CD14-positive monocyte (primary cell): ENCODE results near the gene WDR70. TPM values are rescaled to one million over a fixed set of nuclear protein-coding genes. Genes with fewer than 3 reads are reported as not detected.
A peak's percentile ranks its signal among the peaks of the same experiment; 100 is the strongest.
"Not testable (repeated sequence)": the region's sequence is repeated elsewhere in the genome, so short reads cannot be mapped to it uniquely, and the experiment has no call there.

Source experiments
- DNase-seq, 3 donors: peaks; one replicate each; pipeline ENCODE4 v3.0.0-alpha.2; 2011 to 2022
- H2AFZ ChIP-seq: 2 replicates; pipeline ENCODE4 v1.6.0; 2012; ENCODE audit warnings: mild to moderate bottlenecking, low read depth, low read length, inconsistent platforms; ENCODE audit not compliant: insufficient read depth, poor library complexity, severe bottlenecking
- H3K27ac ChIP-seq, 2 donors: 1 replicate in 1 of 2; 2 replicates in 1 of 2; pipeline ENCODE4 v1.5.1; 2012 to 2013; ENCODE audit warnings: low read length in 2 of 2, control low read depth in 1 of 2, inconsistent platforms in 1 of 2, low read depth in 1 of 2, mild to moderate bottlenecking in 1 of 2
- H3K27me3 ChIP-seq, 2 donors: one replicate each; pipeline versions ENCODE4 v1.6.0 to v1.6.1; 2011 to 2013; ENCODE audit warnings: low read length in 2 of 2; ENCODE audit not compliant: control insufficient read depth in 2 of 2, insufficient read depth in 2 of 2
- H3K36me3 ChIP-seq, 2 donors: replicated peaks in 1 of 2; 1 replicate in 1 of 2; 2 replicates in 1 of 2; pipeline versions ENCODE4 v1.5.1 to v1.6.1; 2012 to 2013; ENCODE audit warnings: low read length in 2 of 2, control low read depth in 1 of 2, inconsistent platforms in 1 of 2, mild to moderate bottlenecking in 1 of 2; ENCODE audit not compliant: insufficient read depth in 2 of 2, control insufficient read depth in 1 of 2
- H3K4me1 ChIP-seq, 2 donors: 1 replicate in 1 of 2; 2 replicates in 1 of 2; pipeline versions ENCODE4 v1.5.1 to v1.6.1; 2012 to 2013; ENCODE audit warnings: low read length in 2 of 2, control low read depth in 1 of 2, inconsistent platforms in 1 of 2, mild to moderate bottlenecking in 1 of 2, moderate library complexity in 1 of 2; ENCODE audit not compliant: insufficient read depth in 2 of 2, control insufficient read depth in 1 of 2
- H3K4me2 ChIP-seq: replicated peaks from 2 replicates; pipeline ENCODE3; 2012; ENCODE audit warnings: low read length, moderate library complexity, mild to moderate bottlenecking; ENCODE audit not compliant: poor library complexity, severe bottlenecking; ENCODE audit errors: extremely low read depth
- H3K4me3 ChIP-seq, 3 experiments: fragments of 200-600 bp in 1 of 3; sonication (generic) in 1 of 3; replicated peaks in 1 of 3; 1 replicate in 2 of 3; 2 replicates in 1 of 3; pipeline ENCODE4 v1.5.1; 2011 to 2013; ENCODE audit warnings: low read length in 3 of 3, mild to moderate bottlenecking in 3 of 3, control low read depth in 2 of 3, low read depth in 2 of 3, inconsistent platforms in 1 of 3, moderate library complexity in 1 of 3
- H3K79me2 ChIP-seq: 2 replicates; pipeline ENCODE4 v1.6.0; 2012; ENCODE audit warnings: mild to moderate bottlenecking, control low read depth, inconsistent platforms, low read length, moderate library complexity; ENCODE audit not compliant: insufficient read depth
- H3K9ac ChIP-seq: 2 replicates; pipeline ENCODE4 v1.6.0; 2017; ENCODE audit warnings: low read length, mild to moderate bottlenecking; ENCODE audit not compliant: insufficient read depth, poor library complexity, severe bottlenecking
- H3K9me3 ChIP-seq, 2 donors: replicated peaks in 1 of 2; 1 replicate in 1 of 2; 2 replicates in 1 of 2; pipeline versions ENCODE4 v1.5.1 to v1.6.1; 2012 to 2013; ENCODE audit warnings: low read length in 2 of 2, control low read depth in 1 of 2; ENCODE audit not compliant: control insufficient read depth in 1 of 2, insufficient read depth in 1 of 2
- H4K20me1 ChIP-seq: 2 replicates; pipeline ENCODE4 v1.6.0; 2012; ENCODE audit warnings: mild to moderate bottlenecking, low read length, control low read depth, moderate library complexity; ENCODE audit not compliant: insufficient read depth
- H3K27ac Mint-ChIP-seq, 7 donors: one replicate each; pipeline ENCODE4 v1.8.0; 2020; ENCODE audit warnings: mild to moderate bottlenecking in 7 of 7, mixed read lengths in 7 of 7, moderate library complexity in 6 of 7, inconsistent platforms in 2 of 7
- H3K27me3 Mint-ChIP-seq, 3 donors: one replicate each; pipeline ENCODE4 v1.8.0; 2021 to 2022; ENCODE audit warnings: low read depth in 3 of 3, mild to moderate bottlenecking in 3 of 3, mixed read lengths in 3 of 3, moderate library complexity in 3 of 3, inconsistent platforms in 1 of 3
- H3K36me3 Mint-ChIP-seq, 2 donors: one replicate each; pipeline ENCODE4 v1.8.0; 2020; ENCODE audit warnings: mixed read lengths in 2 of 2, inconsistent platforms in 1 of 2, mild to moderate bottlenecking in 1 of 2
- H3K4me1 Mint-ChIP-seq: one replicate; pipeline ENCODE4 v1.8.0; 2020; ENCODE audit warnings: mild to moderate bottlenecking, mixed read lengths
- H3K4me3 Mint-ChIP-seq, 2 donors: one replicate each; pipeline ENCODE4 v1.8.0; 2020; ENCODE audit warnings: mild to moderate bottlenecking in 2 of 2, mixed read lengths in 2 of 2, moderate library complexity in 1 of 2
- H3K9me3 Mint-ChIP-seq, 7 donors: one replicate each; pipeline ENCODE4 v1.8.0; 2020 to 2022; ENCODE audit warnings: mixed read lengths in 7 of 7, mild to moderate bottlenecking in 6 of 7, moderate library complexity in 6 of 7, inconsistent platforms in 2 of 7
- WGBS: methylation state at CpG from one replicate; pipeline ENCODE4 v1.1.5; 2013; ENCODE audit warnings: missing lambda C conversion rate; ENCODE audit not compliant: insufficient coverage; 5-methylcytosine and 5-hydroxymethylcytosine counted together
- intact Hi-C, 2 donors: fragments of 100-400 bp; cut with micrococcal nuclease; formaldehyde crosslinking; loops; one replicate each; pipeline versions ENCODE4 v1.15.0 to v1.15.1; 2023
- polyA minus RNA-seq: library from RNA; depleted of rRNA, polyadenylated mRNA; stranded (reverse); fragments of >200 nt; gene quantifications from 2 replicates; pipeline ENCODE4 v1.2.3, GENCODE V29; 2012
- polyA plus RNA-seq, 3 donors: library from polyadenylated mRNA; depleted of rRNA in 1 of 3; unstranded in 2 of 3; stranded (reverse) in 1 of 3; fragments of 300-500 nt in 2 of 3; fragments of >200 nt in 1 of 3; fragmentation: Illumina TruSeq in 2 of 3; gene quantifications; 1 replicate in 2 of 3; 2 replicates in 1 of 3; pipeline ENCODE4 v1.2.3, GENCODE V29; 2012 to 2021
- total RNA-seq, 12 experiments: library from RNA in 1 of 12; stranded (reverse) in 1 of 12; fragments of 120-200 nt in 1 of 12; gene quantifications; one replicate each; pipeline ENCODE4 v1.2.4 and lab custom pipeline; 2013 to 2026; ENCODE audit warnings: mixed read lengths in 6 of 12, inconsistent platforms in 1 of 12
- TF ChIP-seq, protein P1 (sequence below): fragments of 200-600 bp; IDR thresholded peaks from one replicate; pipeline ENCODE4 v1.8.0; 2022; ENCODE audit warnings: antibody characterized with exemption, mild to moderate bottlenecking

The WDR70 gene
- 53.1 TPM for total RNA-seq (2013)
- polyA plus RNA-seq = 10 to 100 TPM; 13.1 to 21.0 (median 19.1) TPM
- polyA minus RNA-seq = 10.8 and 17.2 TPM in 2 replicates
- total RNA-seq (lab: John Stamatoyannopoulos, UW) = 6.6 to 47.0 (median 28.9) reads per million in 11 experiments

DNA sequence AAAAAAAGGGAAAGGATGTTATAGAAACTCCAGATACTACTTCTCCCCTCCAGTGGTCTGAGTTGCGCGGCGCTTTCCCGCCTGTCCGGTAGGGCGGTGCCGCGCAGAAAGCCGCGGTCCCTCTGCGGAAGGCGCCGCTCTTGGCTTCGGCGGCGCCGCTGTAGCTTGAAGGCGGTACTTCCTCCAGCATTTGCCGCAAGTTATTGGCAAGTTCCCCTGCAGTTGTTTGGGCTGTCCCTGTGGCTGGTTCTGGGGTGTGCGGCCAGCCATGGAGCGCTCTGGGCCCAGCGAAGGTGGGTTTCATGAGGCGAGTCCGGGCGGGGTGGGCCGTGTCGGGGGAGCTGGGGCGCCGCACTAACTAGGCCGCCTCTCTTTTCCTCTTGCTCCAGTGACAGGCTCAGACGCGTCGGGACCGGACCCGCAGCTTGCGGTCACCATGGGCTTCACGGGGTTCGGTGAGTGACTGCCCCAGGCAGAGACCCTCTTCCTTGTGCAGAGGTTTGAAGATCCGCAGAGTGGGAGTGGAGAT, at the start of gene WDR70:
WDR70 (plus strand) TSS at position 219 of the 529 bp plus-strand sequence; CDS start at position 269, 50 bp downstream.
- TF ChIP-seq, protein P1, sequence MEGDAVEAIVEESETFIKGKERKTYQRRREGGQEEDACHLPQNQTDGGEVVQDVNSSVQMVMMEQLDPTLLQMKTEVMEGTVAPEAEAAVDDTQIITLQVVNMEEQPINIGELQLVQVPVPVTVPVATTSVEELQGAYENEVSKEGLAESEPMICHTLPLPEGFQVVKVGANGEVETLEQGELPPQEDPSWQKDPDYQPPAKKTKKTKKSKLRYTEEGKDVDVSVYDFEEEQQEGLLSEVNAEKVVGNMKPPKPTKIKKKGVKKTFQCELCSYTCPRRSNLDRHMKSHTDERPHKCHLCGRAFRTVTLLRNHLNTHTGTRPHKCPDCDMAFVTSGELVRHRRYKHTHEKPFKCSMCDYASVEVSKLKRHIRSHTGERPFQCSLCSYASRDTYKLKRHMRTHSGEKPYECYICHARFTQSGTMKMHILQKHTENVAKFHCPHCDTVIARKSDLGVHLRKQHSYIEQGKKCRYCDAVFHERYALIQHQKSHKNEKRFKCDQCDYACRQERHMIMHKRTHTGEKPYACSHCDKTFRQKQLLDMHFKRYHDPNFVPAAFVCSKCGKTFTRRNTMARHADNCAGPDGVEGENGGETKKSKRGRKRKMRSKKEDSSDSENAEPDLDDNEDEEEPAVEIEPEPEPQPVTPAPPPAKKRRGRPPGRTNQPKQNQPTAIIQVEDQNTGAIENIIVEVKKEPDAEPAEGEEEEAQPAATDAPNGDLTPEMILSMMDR = peak; percentile 58
- H3K9me3 ChIP-seq, H3K9me3 Mint-ChIP-seq, H3K4me1 ChIP-seq, H4K20me1 ChIP-seq, H3K27me3 Mint-ChIP-seq, H3K27me3 ChIP-seq, H3K4me1 Mint-ChIP-seq, intact Hi-C loops: not testable (repeated sequence)
- Histone ChIP-seq H3K79me2 (peaks cover 11% of the 10 kb centered on the region), H2AFZ (peak within 1 kb of the TSS; percentile 86), H3K4me2 (peak within 1 kb of the TSS; percentile 71), H3K4me3 (peak within 1 kb of the TSS; percentile 54 to 86 (median 84)), H3K36me3 (peaks cover 6 to 28% of the 10 kb centered on the region in 2 donors), H3K27ac (peak within 1 kb of the TSS in 1 of 2 donors; percentile 79), H3K9ac (peak within 1 kb of the TSS; percentile 81)
- peak within 1 kb of the TSS; percentile 90 to 95 for H3K4me3 Mint-ChIP-seq
- H3K27ac Mint-ChIP-seq = peak within 1 kb of the TSS; percentile 54 to 89 (median 80)
- WGBS = under 1% methylated on average over 25 of the region's 39 CpGs
- DNase-seq = peak; percentile 85 to 90 (median 88)
- H3K36me3 Mint-ChIP-seq = peaks cover 22 to 33% of the 10 kb centered on the region in 2 donors

- H3K4me2 ChIP-seq, intact Hi-C loops, H3K9me3 ChIP-seq, DNase-seq, H3K4me1 ChIP-seq, H2AFZ ChIP-seq, H3K79me2 ChIP-seq, H3K27me3 ChIP-seq, H3K9ac ChIP-seq, H4K20me1 ChIP-seq, H3K9me3 Mint-ChIP-seq, H3K27ac ChIP-seq, H3K4me1 Mint-ChIP-seq, H3K4me3 ChIP-seq, H3K27me3 Mint-ChIP-seq, H3K4me3 Mint-ChIP-seq: not testable (repeated sequence)
- WGBS = 91% methylated on average over 6 of the region's 12 CpGs
- Mint-ChIP-seq H3K27ac (peak overlapping the region in 1 of 7 donors; percentile 40), H3K36me3 (peaks cover 56 to 92% of the 10 kb centered on the region in 2 donors)
- H3K36me3 ChIP-seq = peaks cover 53 to 80% of the 10 kb centered on the region in 2 donors
Measured at GRCh38 chr5:37334754-37335153, 44.4 kb upstream of the WDR70 start.

GRCh38 chr5:37342741-37343140, 36.4 kb upstream of the WDR70 start:
- H3K27me3 ChIP-seq, H3K27ac ChIP-seq, intact Hi-C loops, H3K4me1 Mint-ChIP-seq, H3K4me2 ChIP-seq, H3K9me3 ChIP-seq, H3K9ac ChIP-seq, H2AFZ ChIP-seq, H3K4me3 Mint-ChIP-seq, H3K4me3 ChIP-seq, DNase-seq, H4K20me1 ChIP-seq, H3K27me3 Mint-ChIP-seq, H3K9me3 Mint-ChIP-seq, H3K27ac Mint-ChIP-seq, H3K4me1 ChIP-seq, H3K79me2 ChIP-seq: not testable (repeated sequence)
- 98% methylated on average over 11 of the region's 18 CpGs for WGBS
- H3K36me3 ChIP-seq = peaks cover 69 to 90% of the 10 kb centered on the region in 2 donors
- peaks cover 67 to 95% of the 10 kb centered on the region in 2 donors for H3K36me3 Mint-ChIP-seq
